Mononuclear cell (primary cell): Measurements from ENCODE around the gene FNDC3B. TPM values are rescaled to one million over a fixed set of nuclear protein-coding genes. Genes with fewer than 3 reads are reported as not detected.

Source experiments
- H3K27me3 ChIP-seq: 2 replicates; pipeline ENCODE4 v1.6.0; 2011; ENCODE audit warnings: low read length, control low read depth; ENCODE audit not compliant: insufficient read depth
- H3K4me1 ChIP-seq: 2 replicates; pipeline ENCODE4 v1.5.1; 2011; ENCODE audit warnings: mild to moderate bottlenecking, low read length, control low read depth; ENCODE audit not compliant: insufficient read depth
- H3K4me3 ChIP-seq: 2 replicates; pipeline ENCODE4 v1.5.1; 2011; ENCODE audit warnings: mild to moderate bottlenecking, low read length, moderate library complexity
- H3K9me3 ChIP-seq: 2 replicates; pipeline ENCODE4 v1.5.1; 2011; ENCODE audit warnings: low read depth, mild to moderate bottlenecking, control low read depth, low read length
- total RNA-seq: library from RNA; depleted of rRNA; stranded (reverse); fragments of >200 nt; gene quantifications from one replicate; pipeline ENCODE4 v1.2.3, GENCODE V29; 2012

FNDC3B gene
- total RNA-seq, 1 donor = 46.1 TPM

GRCh38 chr3:172057059-172057458 is 17.7 kb downstream of the FNDC3B start:
- no peaks in the 10 kb centered on the region for H3K9me3 ChIP-seq
- H3K4me3 ChIP-seq = no peak overlapping the region
- H3K27me3 ChIP-seq = no peaks in the 10 kb centered on the region
- H3K4me1 ChIP-seq = peaks cover 56% of the 10 kb centered on the region

- Histone ChIP-seq H3K4me3 (no peak overlapping the region), H3K4me1 (peaks cover 63% of the 10 kb centered on the region), H3K27me3 (no peaks in the 10 kb centered on the region), H3K9me3 (no peaks in the 10 kb centered on the region)
These were observed 18.4 kb downstream of the FNDC3B start for GRCh38 chr3:172057624-172058327.

- Histone ChIP-seq H3K9me3 (no peaks in the 10 kb centered on the region), H3K27me3 (no peaks in the 10 kb centered on the region), H3K4me3 (no peak overlapping the region), H3K4me1 (peaks cover 74% of the 10 kb centered on the region)
These were observed 20.2 kb downstream of the FNDC3B start for GRCh38 chr3:172059532-172059931.

GRCh38 chr3:172060234-172060633 is 20.9 kb downstream of the FNDC3B start:
- H3K4me1 ChIP-seq = peaks cover 77% of the 10 kb centered on the region
- no peaks in the 10 kb centered on the region for H3K9me3 ChIP-seq

GRCh38 chr3:172061724-172062184 is 22.4 kb downstream of the FNDC3B start:
- no peaks in the 10 kb centered on the region for H3K27me3 ChIP-seq
- peaks cover 80% of the 10 kb centered on the region for H3K4me1 ChIP-seq
- H3K9me3 ChIP-seq = no peaks in the 10 kb centered on the region
- peak overlapping the region; percentile 4 for H3K4me3 ChIP-seq

More at GRCh38 chr3:172060234-172060633, 20.9 kb downstream of the FNDC3B start:
- H3K4me3 ChIP-seq = no peak overlapping the region
- no peaks in the 10 kb centered on the region for H3K27me3 ChIP-seq

- H3K4me1 ChIP-seq = peaks cover 72% of the 10 kb centered on the region
- no peak overlapping the region for H3K4me3 ChIP-seq
- H3K27me3 ChIP-seq = no peaks in the 10 kb centered on the region
- H3K9me3 ChIP-seq = no peaks in the 10 kb centered on the region
These were observed 23.4 kb downstream of the FNDC3B start for GRCh38 chr3:172062761-172063160.

- H3K9me3 ChIP-seq = no peaks in the 10 kb centered on the region
- H3K4me1 ChIP-seq = peaks cover 78% of the 10 kb centered on the region
- H3K4me3 ChIP-seq = no peak overlapping the region
- H3K27me3 ChIP-seq = no peaks in the 10 kb centered on the region
These were observed 24.4 kb downstream of the FNDC3B start for GRCh38 chr3:172063456-172064432.

GRCh38 chr3:172065527-172065926 is 26.1 kb downstream of the FNDC3B start:
- Histone ChIP-seq H3K9me3 (no peaks in the 10 kb centered on the region), H3K27me3 (no peaks in the 10 kb centered on the region), H3K4me1 (peaks cover 83% of the 10 kb centered on the region), H3K4me3 (no peak overlapping the region)

GRCh38 chr3:172065967-172066762 is 26.8 kb downstream of the FNDC3B start:
- peaks cover 79% of the 10 kb centered on the region for H3K4me1 ChIP-seq
- no peaks in the 10 kb centered on the region for H3K9me3 ChIP-seq
- no peak overlapping the region for H3K4me3 ChIP-seq
- H3K27me3 ChIP-seq = no peaks in the 10 kb centered on the region

- H3K9me3 ChIP-seq = no peaks in the 10 kb centered on the region
- H3K4me3 ChIP-seq = no peak overlapping the region
- no peaks in the 10 kb centered on the region for H3K27me3 ChIP-seq
- H3K4me1 ChIP-seq = peaks cover 77% of the 10 kb centered on the region
These were observed 27.8 kb downstream of the FNDC3B start for GRCh38 chr3:172066880-172067796.

GRCh38 chr3:172067837-172068440 is 28.6 kb downstream of the FNDC3B start:
- Histone ChIP-seq H3K4me3 (no peak overlapping the region), H3K9me3 (no peaks in the 10 kb centered on the region), H3K4me1 (peaks cover 76% of the 10 kb centered on the region), H3K27me3 (no peaks in the 10 kb centered on the region)

- Histone ChIP-seq H3K4me3 (no peak overlapping the region), H3K9me3 (no peaks in the 10 kb centered on the region), H3K27me3 (no peaks in the 10 kb centered on the region), H3K4me1 (peaks cover 75% of the 10 kb centered on the region)
These were observed 29.6 kb downstream of the FNDC3B start for GRCh38 chr3:172068977-172069376.

GRCh38 chr3:172069478-172069877 is 30.1 kb downstream of the FNDC3B start:
- Histone ChIP-seq H3K27me3 (no peaks in the 10 kb centered on the region), H3K4me1 (peaks cover 75% of the 10 kb centered on the region), H3K9me3 (no peaks in the 10 kb centered on the region), H3K4me3 (no peak overlapping the region)
